DMS 273 treated with DMSO at 0.1 percent for 48 hours (cell line): Measurements from ENCODE around the gene SELENOI.
A peak's percentile ranks its signal among the peaks of the same experiment; 100 is the strongest.
"Not testable (repeated sequence)": the region's sequence is repeated elsewhere in the genome, so short reads cannot be mapped to it uniquely, and the experiment has no call there.

Experiments
- DNase-seq: peaks from one replicate; lab custom pipeline; 2025; lab: John Stamatoyannopoulos, UW

SELENOI gene, protein sequence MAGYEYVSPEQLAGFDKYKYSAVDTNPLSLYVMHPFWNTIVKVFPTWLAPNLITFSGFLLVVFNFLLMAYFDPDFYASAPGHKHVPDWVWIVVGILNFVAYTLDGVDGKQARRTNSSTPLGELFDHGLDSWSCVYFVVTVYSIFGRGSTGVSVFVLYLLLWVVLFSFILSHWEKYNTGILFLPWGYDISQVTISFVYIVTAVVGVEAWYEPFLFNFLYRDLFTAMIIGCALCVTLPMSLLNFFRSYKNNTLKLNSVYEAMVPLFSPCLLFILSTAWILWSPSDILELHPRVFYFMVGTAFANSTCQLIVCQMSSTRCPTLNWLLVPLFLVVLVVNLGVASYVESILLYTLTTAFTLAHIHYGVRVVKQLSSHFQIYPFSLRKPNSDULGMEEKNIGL

DNA sequence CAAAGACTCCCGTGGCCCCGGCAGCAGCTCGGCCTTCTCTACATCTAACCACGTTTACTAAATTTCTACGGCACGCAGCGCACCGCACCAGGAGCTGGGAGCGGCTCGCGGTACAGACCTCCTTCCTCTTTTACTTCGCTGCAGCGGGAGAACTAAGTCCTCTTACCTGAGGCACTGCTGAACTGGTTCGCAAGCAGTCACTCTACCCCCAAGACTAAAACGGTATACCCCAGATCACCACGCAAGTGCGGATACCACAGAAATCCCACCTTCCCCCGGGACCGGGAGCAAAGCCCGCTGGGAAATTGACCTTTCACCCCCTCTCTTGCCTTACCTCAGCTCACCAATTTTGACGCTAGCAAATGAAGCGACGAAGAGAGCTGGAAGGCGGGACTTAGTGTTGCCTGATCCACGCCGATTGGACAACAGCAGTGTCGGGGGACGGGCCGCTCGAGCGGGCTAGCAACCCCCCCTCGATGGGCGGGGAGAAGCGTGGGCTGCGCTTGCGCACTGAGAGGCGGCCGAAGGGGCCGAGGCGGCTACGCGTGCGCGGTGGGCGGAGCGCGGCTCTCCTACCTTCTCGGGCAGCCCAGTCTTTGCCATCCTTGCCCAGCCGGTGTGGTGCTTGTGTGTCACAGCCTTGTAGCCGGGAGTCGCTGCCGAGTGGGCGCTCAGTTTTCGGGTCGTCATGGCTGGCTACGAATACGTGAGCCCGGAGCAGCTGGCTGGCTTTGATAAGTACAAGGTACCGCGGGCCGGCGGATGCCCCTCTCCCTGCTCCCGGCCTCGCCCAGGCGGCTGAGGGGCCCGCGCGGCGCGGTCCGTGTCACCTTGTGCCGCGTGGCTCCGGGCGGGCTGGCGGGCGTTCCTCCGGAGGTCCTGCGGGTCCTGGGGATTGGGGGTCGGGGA is at the start of gene SELENOI:
SELENOI (plus strand) TSS at position 599 of the 909 bp plus-strand sequence; CDS start at position 689, 90 bp downstream.
- DNase-seq: peak; percentile 98

DNA sequence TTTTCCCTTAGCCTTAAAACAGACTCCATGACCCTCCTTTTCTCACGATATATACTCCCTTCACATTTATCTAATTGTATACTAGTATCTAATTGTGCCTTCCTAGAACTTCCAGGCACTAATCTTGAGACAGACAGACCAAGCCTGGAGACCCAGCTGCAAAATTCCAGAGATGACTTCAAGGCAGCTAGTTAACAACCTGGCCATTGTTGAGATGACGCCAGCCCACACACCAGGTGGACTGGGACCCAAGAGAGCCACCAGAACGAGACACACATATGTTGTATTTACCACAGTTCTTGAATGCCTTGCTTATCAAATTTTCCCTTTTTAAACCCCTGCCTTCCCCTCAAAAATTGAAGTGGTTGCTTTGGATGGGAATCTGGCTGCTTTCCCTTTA is 48.9 kb upstream of the SELENOI start:
- no peak for DNase-seq

DNA sequence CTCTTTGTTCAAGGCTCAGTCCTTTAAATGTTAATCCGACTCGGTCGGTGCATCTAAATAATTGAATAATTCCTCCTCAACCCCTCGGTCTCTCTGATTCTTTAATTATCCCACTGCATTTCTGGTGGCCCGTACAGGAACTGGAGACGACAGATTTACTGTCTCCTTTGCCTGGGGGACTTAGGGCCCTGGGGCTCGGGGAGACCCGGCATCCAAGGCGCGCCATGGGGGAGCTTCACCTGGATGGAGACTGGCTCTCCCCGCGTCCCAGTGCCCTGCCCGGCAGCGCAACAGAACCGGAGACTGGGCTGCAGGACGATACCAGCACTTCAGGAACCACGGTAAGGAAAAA is 47.7 kb upstream of the SELENOI start:
- no peak for DNase-seq

DNA sequence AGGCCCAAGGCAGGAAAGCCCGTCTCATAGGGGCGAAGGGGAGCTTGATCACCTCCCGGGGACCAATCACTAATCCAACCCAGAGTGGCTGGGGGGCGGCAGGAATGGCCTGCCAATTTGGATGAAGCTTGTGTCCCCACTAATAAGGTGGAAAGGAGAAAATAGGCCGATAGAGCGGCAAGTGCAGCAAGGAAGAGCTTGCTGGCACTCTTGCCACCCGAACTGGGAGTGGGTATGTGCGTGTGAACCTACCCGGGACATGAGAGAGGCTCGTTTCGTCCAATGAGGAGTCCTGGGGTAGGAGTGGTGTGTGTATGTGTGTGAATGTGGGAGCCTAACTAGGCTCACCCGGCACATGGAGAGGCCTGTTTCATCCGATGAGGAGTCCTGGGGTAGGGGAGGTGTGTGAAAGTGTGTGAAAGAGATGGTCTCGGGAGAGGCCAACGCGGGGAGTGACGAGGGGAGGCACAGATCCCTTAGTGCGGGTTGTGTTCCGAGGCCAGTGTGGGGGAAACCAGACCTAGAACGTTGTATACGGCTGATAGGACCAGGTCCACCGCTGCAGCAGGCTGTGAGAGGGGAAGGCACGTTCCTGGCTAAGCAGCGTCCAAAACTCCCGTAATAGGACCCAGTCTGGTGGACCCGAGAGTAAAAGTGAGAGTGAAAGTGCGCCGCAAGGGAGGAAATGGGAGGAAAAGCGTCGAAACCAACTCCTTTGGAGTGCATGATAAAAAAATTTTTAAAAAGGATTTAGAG is 47.1 kb upstream of the SELENOI start:
- no peak for DNase-seq

DNA sequence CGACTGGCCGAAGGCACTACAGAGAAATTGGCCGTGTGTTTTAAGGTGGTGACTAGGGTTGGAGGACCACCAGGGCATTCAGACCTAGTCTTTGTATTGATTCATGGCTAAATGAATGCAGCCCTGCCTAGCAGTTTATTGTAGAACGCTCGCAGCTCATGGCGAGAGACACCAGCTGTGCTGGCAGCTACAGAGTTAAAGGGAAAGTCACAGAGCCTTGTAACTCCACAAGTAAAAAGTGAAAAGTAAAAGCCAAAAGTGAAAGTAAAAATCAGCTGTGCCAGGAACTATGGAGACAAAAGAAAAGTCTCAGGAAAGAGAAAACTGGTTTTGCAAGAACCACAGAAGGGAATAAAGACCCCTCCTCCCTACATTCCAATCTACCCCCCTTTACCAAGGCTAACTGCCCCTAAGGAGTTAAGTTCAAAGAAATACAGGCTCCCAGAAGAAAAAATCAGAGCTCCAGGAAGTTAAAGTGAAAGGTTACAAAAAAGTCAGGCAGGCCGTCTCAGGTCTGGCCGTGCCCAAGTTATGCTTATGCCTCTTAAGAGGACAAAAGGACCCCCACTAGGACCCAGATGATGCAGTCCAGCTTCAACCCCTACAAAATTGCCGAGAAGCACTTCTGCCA is 46.4 kb upstream of the SELENOI start:
- no peak for DNase-seq

DNA sequence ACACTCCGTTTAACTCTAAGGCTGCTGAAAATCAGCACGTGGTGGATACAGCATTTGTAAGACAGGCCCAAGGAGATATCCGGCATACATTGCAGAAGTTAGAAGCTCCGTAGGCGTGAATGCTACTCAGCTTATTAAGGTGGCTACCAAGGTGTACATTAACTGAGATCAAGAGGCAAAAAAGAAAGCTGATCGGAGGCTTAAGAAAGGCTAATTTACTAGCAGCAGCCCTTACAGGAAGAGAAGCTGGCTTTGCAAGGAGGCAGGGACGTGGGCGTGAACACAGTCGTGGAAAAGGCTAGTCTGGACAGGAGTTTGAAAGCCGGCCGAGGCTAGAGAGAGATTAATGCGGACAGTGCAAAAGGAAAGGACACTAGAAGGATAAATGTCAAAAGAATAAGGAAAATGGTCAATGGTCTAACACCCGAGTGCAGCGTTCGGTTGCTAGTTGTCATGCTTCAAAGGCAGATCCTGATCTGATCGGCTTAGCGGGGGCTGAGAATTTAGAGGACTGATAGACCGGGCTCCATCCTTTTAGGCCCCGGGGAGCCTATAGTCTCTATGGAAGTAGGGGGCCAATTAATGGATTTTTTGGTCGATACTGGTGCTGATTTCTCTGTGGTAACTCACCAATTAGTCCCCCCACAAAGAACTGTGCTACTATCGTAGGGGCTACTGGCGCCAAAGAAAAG is 45.6 kb upstream of the SELENOI start:
- DNase-seq: no peak

DNA sequence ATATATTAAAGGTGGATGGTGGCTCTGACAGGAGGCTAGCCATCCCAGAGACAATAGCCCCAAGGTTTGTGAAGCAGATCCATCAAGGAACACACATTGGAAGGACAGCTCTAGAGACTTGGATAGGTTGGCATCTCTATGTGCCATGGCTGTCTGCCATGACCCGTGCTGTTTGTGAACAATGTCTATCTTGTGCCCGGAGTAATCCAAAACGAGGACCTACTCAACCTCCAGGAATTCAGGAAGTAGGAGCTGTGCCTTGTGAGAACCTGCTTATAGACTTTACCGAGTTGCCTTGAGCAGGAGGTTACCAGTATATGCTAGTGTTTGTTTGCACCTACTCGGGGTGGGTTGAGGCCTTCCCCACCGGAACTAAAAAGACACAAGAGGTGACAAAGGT is 43.1 kb upstream of the SELENOI start:
- no peak for DNase-seq

DNA sequence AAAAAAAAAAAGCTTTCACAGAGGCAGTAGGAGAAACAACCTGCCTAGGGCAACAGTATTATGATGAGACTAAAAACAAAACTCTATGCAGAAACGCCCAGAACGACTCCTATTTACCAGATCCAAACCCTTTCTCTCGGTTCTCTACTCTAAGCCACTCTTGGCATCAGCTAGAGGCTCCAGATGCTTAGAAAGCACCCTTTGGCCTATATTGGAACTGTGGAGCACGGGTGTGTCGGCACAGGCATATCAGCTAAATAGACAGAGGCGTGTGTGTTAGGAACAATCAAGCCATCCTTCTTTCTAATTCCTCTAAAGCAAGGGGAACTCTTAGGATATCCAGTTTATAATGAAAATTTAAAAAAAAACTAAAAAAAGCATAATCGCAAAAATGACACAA is 40.8 kb upstream of the SELENOI start:
- not testable (repeated sequence) for DNase-seq

DNA sequence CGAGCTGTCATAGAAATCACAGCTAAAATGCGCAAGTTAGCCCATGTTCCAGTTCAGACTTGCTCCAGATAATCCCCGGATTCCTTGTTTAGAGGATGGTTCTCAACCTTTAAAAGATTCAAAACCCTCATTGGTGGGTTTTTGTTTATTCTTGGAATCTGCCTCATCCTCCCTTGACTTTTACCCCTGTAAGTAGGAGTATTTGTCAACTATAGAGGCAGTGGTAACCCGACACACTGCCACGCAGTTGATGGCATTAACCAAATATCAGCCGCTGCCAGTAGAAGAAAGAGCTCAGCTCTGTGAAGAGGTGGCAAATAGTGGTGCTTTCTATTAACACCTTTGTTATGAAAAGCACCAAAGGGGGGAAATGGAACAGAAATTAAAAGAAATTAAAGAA is 40.4 kb upstream of the SELENOI start:
- DNase-seq: no peak

DNA sequence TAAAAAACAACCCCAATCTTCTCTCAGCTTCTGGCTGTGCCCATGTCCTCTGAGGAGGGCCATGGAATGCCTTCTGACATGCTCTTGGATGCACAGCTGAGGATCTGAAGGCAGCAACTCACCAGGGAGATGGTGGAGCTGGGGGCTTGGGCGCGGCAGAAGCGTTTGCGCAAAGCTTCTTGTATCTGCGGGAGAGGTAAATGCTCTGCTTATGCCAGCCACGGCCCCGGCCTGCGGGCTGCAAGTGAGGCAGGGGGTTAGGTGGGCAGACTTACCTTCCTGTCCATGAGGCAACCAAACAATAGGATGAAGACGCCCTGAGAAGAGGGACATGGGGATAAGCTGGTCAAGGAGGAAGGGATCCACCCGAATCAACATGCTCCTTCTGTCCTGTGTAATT is 36.0 kb upstream of the SELENOI start:
- no peak for DNase-seq

DNA sequence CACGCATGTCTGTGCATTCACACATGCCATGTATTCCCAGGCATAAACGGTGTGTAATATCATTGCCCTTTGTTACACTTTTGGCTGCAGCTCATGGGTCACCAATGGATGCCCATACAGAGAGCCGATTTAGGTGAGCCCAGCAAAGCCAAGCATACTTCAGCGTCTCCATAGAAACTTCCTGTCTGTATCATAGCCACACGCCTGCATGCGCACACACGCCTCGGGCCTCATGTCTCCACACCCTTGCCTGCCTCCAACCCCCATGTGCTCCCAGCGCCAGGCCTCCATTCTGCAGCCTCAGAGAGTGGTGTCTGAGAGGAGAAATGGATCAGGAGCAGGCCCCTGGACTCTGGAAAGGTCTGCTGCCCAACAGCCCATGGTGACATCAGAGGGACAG is 33.5 kb upstream of the SELENOI start:
- DNase-seq: no peak

DNA sequence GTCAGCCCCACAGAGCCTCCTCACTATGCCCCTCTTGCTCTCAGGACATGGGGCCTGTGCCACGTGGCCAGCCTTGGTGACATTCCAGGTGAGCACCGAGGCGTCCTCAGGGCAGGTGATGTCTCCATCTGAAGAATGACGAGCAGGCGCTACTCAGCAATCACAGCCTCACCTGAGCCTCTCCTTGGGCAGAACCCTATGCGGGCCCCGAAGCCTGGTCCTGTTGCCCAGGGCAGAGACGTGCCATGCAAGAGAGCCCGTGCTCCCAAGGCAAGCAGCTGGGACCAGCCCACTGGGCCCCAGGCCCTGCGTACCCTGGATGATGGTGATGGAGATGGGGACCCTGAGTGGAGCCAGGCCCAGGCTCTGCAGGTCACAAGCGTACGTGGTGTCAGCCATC is 32.5 kb upstream of the SELENOI start:
- DNase-seq: no peak

DNA sequence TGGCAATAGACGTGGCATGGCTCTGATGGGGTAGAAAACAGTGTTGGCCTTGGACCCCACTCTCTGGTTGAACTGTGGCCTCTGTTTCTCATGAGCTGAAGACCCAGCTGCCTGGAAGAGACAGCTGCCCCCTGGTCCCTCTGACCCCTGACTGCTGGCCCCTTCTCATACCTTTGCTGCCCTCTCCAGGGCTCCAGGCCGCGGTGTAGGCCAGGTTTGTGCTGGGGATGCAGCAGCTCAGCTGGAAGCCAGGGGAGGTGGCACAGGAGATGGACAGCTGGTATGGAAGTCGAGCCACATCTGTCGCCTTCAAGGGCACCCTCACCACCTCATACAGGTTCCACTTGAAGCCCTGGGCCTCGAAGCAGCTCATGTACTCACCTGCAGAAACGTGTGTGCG is 31.7 kb upstream of the SELENOI start:
- DNase-seq: no peak

DNA sequence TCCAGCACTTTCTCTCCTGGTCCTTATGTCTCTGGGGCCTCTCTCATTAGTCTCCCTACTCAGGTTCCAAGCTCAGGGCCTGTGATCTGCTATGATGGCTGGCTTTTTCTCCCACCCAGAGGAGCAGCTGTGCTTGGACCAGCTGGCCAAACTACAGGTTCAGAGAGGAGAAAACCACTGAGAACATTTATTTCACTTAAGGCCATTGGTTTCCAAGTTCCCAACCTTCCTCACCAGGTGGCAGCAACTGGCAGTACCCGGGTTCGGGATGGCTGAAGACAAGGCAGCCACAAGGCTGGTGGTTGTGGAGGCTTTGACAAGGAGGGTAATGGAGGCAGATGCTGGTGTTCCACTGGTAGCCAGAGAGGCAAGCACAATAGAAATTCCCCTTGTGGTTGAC is 29.9 kb upstream of the SELENOI start:
- DNase-seq: no peak

DNA sequence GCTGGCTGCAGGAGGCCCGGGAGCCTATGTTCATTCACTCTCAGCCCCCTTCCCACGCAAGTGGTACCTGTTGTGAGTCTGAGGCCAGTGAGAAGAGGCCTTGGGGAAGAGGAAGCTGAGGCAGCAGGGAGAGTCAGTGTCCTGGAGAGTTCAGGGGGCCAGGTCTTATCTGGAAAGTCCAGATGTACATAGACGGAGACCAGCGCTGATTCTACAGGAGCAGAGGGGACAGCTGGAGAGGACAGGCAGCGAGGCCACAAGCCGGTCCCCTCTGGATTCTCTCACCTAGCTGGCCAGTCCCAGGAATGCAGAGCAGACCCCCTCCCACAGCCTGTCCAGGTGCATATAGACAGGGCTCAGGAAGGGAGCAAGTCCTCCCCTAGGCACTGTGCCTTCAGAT is 29.1 kb upstream of the SELENOI start:
- DNase-seq: no peak

DNA sequence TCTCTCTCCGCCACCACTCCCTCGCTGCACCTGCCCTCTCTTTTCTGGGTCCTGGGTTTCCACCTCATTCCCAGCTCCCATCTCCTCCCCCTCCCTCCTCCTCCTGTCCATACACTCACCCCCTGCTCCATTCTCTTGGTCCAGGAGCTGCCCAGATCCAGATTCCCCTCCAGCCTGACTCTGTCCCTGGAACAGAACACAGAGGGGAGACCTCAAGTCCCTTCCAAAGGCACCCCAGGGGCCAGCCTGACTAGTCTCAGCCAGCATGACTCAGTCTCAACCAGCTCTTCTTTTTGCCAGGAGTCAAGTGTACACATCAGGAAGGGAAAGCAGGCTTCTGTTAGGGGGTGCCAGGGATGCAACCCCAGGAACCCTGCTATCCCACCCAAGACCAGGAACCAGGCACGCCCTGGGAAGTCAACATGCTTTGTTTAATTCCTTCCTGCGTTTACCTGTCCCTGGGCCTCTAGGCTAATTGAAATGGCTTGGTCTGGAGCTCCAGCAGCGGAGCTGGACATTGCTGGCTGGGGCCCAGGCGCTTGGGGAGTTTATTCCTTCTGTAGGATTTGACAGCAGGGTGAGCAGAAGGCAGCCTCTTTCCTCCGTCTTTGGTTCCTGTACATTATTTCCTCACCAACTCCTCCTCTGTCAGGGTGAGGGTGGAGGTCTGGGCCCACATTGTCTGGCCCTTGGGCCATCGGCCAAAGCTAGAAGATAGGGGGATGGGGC is 28.4 kb upstream of the SELENOI start:
- no peak for DNase-seq

DNA sequence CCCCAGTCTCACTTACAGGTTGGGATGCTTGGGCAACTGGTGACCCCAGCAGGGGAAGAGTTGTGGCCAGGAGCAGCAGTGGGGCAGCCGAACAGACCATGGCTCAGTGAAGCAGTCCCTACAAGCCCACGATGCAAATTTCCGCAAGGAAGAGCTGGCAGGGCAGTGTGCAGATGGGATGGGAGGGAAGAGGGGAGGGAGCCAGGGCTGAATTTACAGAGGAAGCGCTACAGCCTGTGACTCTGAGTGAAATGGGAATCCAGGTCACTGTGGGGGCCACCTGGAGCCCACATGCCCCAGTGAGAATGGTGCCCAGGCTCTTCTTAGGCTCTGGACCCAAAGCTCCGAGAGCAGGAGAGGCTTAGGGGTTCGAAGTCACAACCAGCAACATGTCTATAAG is 27.0 kb upstream of the SELENOI start:
- no peak for DNase-seq

DNA sequence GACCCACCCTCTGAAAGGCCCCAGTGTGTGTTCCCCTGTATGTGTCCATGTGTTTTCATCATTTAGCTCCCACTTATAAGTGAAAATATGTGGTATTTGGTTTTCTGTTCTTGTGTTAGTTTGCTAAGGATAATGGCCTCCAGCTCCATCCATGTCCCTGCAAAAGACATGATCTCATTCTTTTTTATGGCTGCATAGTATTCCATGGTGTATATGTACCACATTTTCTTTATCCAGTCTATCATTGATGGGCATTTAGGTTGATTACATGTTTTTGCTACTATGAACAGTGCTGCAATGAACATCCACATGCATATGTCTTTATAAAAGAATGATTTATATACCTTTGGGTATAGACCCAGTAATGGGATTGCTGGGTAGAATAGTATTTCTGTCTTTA is 21.5 kb upstream of the SELENOI start:
- not testable (repeated sequence) for DNase-seq

DNA sequence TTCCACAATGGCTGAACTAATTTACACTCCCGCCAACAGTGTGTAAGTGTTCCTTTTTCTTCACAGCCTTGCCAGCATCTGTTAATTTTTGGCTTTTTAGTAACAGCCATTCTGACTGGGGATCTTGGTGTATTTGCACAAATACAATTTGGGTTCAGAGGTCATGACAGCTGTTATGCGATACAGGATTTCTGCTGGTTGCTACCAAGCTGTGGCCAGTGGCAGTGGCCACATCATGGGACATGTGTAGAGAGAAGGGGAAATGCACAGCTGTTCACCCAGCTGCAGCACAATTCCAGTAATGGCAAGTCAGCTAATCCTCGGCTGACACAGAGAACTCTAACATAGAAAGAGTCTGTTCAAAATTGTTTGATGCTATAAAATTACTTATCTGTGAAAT is 21.0 kb upstream of the SELENOI start:
- no peak for DNase-seq

DNA sequence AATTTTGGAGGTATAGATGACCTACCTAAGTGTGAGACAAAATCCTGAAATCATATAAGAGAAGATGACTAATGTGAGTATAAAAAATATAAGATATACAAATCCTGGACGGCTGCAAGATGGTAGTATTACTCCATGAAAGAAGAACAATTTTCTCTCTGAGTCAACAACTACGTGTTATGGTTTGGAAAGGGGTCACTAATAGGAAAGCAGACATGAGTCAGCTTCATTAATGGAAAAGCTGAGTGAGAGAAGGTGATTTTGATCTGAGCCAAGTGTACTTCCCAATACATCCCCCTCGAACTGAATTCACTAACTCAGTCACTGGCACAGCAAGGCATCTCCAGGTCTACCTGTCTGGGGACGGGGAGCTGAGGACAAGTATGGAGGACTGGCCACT is 20.1 kb upstream of the SELENOI start:
- no peak for DNase-seq

DNA sequence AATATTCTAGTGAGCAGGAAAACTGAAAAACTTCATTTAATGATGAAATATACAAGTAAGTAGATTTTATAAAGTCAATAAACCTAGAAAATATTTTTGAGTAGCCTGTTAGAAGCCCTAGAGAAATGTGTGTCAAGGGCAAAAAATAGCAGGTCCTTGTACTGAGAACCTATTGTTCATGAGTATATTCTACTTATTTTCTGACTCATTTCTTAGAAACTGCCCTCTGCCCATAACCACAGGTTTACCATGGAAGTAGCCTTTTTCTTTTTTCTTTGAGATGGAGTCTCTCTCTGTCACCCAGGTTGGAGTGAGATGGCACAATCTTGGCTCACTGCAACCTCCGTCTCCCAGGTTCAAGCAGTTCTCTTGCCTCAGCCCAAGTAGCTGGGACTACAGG is 19.4 kb upstream of the SELENOI start:
- DNase-seq: no peak
